Loucy (cell line): ENCODE measurements around the gene IL24.

Experiments
- CTCF ChIP-seq: fragments of 200-600 bp; sonication (generic); conservative IDR thresholded peaks from 2 replicates; pipeline ENCODE4 v1.5.1; 2014; ENCODE audit warnings: mild to moderate bottlenecking, antibody characterized with exemption, low read length
- EZH2phosphoT487 ChIP-seq: fragments of 200-600 bp; IDR thresholded peaks from 2 replicates; pipeline ENCODE4 v1.6.1; 2018; ENCODE audit warnings: antibody characterized with exemption, mild to moderate bottlenecking, moderate library complexity, borderline replicate concordance

- no peak for TF ChIP-seq CTCF
- TF ChIP-seq EZH2phosphoT487 = no peak
These were observed 45.8 kb upstream of the IL24 start for GRCh38 chr1:206851341-206852010.
